Rectal smooth muscle tissue (tissue), 1 donor: ENCODE measurements around the gene TPX2.

Experiments
- H3K27ac ChIP-seq: one replicate; pipeline ENCODE4 v1.7.0; 2013; ENCODE audit warnings: low read depth, low read length, inconsistent platforms
- H3K27me3 ChIP-seq: one replicate; pipeline ENCODE4 v1.7.0; 2013; ENCODE audit warnings: low read length; ENCODE audit not compliant: control insufficient read depth, insufficient read depth
- H3K36me3 ChIP-seq: one replicate; pipeline ENCODE4 v1.7.0; 2013; ENCODE audit warnings: low read length; ENCODE audit not compliant: control insufficient read depth, insufficient read depth
- H3K4me1 ChIP-seq: one replicate; pipeline ENCODE4 v1.7.0; 2013; ENCODE audit warnings: low read length; ENCODE audit not compliant: control insufficient read depth, insufficient read depth
- H3K4me3 ChIP-seq: one replicate; pipeline ENCODE4 v1.7.0; 2013; ENCODE audit warnings: low read length
- H3K9ac ChIP-seq: one replicate; pipeline ENCODE4 v1.7.0; 2013; ENCODE audit warnings: low read length

The TPX2 gene

DNA sequence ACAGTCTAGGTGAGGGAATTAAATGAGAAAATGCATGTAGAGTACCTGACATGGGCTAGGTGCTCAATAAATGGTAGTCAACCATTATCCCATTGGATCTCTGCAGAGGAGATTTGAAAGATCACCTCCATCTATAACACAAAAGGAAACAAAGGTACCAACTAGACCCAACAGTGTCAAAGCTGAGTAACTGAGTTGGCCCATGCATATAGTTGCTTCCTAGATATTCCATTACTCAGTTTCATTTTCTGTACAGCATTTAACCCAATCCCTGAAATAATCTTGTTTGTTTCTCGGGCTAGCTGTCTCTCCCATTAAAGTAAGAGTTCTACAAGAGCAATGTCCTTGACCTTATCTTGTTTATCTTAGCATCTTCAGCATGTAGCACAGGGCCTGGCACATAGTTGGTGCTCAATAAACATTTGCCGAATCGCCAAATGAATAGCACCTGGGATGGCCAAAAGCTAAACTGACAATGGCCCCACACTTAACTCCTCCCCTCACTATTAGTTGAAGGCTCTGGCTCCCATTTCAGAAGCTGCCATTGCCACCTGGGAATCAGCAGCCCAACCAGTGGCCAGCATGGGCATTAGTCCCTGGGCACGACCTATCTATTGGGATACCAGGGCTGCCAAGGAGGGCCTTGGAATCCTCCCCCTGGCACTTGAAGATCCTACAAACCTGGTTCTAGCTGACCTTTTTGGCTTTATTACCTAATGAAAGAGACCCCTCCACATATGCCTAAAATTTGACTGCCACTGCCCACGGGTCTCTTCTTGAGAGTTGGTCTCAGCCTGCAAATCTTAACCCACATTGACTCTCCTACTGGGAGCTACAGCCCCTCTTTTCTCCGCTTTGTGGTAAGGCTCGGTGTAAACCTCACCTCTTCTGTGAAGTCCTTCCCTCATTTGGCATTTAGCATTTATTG is 39.0 kb upstream of the TPX2 start:
- H3K27me3 ChIP-seq = no peaks in the 10 kb centered on the region
- H3K27ac ChIP-seq = peak overlapping the region; percentile 19
- no peak overlapping the region for H3K9ac ChIP-seq
- H3K36me3 ChIP-seq = peaks cover 3% of the 10 kb centered on the region
- H3K4me1 ChIP-seq = no peaks in the 10 kb centered on the region
- no peak overlapping the region for H3K4me3 ChIP-seq

DNA sequence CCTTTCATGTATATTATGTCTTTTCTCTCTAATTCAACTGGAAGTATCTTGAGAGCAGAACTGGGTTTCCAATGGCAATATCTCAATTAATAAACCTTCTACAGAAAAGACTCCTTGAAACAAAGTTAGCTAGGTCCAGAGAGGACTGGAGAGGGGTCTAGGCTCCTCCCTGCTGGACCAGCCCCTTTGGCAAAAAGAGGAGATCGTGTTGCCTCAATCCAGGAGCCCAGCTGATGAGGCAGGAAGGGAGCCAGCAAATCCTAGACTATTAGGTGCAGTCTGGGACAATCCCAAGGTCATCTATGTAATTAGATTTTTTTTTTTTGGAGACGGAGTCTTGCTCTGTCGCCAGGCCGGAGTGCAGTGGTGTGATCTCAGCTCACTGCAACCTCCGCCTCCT is 38.3 kb upstream of the TPX2 start:
- H3K4me1 ChIP-seq = no peaks in the 10 kb centered on the region
- H3K27ac ChIP-seq = no peak overlapping the region
- peaks cover 3% of the 10 kb centered on the region for H3K36me3 ChIP-seq

DNA sequence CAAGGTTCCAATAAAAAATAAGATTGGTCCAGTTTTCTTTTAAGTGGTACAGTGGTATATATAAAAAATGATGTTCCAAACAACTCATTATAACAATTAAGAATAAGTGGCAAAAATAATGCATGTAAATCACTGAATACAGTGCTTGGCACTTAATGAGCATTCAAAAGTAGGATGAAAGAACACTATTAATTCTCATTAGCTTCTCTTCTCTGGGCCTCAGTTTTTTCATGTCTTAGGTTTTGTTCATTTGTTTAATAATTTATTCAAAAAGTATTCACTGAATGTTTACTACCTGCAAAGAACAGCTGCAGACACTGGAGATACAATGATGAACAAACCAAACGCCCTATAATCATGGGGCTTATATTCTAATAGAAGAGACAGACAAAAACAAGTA is 37.5 kb upstream of the TPX2 start:
- no peaks in the 10 kb centered on the region for H3K27me3 ChIP-seq
- H3K27ac ChIP-seq = no peak overlapping the region
- no peak overlapping the region for H3K4me3 ChIP-seq
- peaks cover 2% of the 10 kb centered on the region for H3K36me3 ChIP-seq
- no peaks in the 10 kb centered on the region for H3K4me1 ChIP-seq
- H3K9ac ChIP-seq = no peak overlapping the region

More for the DNA sequence above, 38.3 kb upstream of the TPX2 start:
- Histone ChIP-seq H3K9ac (no peak overlapping the region), H3K27me3 (no peaks in the 10 kb centered on the region), H3K4me3 (no peak overlapping the region)

DNA sequence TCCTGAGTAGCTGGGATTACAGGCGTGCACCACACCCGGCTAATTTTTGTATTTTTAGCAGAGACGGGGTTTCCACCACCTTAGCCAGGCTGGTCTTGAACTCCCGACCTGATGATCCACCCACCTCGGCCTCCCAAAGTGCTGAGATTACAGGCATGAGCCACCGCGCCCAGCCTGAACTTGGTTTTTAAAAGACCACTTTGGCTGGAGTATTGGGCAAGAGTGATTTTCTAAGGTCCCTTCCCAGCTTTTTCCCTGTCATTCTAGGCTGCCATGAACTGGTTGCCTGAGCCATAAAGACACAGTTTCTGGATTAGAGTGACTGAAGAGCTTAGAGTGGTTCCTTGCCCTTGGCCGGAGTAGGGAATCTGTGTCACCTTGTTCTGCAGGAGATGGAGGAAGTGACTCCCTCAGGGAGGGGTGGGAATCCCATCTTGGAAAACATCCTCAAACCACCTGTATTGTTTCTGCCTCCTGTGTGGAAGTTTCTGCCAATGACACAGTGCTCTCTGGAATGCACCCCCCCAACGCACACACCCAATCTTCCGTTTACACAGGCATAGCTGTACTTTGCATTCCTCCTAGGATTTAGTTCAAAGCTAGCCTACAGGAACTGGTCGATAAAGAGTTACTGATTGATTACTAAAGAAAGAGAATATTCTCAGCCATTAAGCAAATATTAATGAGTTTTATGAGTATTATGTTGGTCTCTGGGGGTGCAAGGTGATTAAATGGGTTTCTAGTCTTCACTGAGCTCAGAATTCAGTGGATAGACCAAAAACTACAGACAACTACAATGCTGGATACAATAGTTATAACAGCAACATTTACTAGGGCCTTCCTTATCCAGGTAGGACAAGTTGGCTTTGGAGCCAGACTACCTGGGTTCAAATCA is 34.6 kb upstream of the TPX2 start:
- H3K27me3 ChIP-seq = no peaks in the 10 kb centered on the region
- H3K36me3 ChIP-seq = peaks cover 6% of the 10 kb centered on the region
- H3K27ac ChIP-seq = no peak overlapping the region
- H3K4me3 ChIP-seq = no peak overlapping the region
- H3K9ac ChIP-seq = no peak overlapping the region
- H3K4me1 ChIP-seq = no peaks in the 10 kb centered on the region

DNA sequence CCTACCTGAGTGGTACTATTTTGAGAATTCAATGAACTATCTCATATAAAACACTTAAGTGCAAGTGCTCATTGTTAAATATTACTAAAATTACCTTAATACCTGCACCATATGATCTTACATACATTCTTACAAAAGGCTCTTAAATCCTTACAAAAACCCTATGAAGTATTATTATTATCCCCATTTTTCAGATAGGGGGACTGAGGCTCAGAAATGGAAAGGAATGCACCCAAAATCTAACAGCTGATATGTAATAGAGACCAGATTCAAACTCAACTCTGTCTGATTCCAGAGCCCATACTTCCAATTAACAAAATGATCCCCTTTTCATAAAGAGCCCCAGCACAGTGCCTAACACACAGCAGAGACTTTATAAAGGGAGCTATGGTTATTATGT is 33.9 kb upstream of the TPX2 start:
- Histone ChIP-seq H3K4me1 (no peaks in the 10 kb centered on the region), H3K4me3 (no peak overlapping the region), H3K27ac (no peak overlapping the region), H3K27me3 (no peaks in the 10 kb centered on the region), H3K36me3 (peaks cover 6% of the 10 kb centered on the region), H3K9ac (no peak overlapping the region)

DNA sequence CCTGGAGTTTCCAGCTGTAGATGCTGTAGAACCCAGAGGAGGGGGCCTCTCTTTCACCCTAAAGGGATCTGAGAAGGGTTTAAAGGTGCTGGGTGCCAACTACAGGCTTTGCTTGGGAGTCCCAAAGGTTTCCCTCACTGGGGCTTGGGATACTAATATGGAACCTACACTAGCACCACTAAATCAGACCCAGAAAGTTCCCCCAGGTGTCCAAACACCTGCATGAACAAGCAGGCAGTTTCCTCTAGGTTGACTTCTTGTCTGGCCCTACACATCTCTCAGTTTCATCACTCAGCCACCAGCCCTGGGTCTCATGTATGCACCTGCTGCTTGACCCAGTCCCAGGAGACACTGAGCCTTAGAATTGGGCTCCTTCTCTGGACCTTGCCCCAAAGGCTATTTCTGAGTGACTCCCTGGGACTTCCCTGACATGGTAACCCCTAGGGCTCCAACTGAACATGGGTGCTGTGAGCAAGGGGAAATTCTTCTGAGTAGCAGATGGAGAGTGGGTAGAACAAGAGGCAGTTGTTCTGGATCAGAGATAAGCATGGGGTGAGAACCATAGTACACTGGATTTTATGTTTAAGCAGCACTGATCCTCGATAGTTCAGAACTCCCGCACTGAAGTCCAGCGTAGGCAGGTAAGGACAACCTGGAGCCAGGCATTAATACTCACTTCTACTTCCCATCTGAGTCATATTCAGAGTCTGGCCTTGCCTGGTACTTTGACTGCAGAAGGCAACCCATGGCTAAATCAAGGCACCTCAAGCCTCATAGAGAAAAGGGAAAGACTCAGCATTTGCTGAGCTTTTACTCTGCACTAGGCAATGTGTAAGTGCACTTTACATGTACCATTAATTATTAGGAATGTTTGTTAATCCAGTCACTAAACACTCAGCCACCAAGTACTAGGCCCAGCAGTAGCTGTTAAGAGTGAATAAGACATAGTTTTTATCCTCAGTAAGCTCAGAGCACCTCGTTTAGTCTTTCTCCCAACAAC is 33.2 kb upstream of the TPX2 start:
- Histone ChIP-seq H3K27ac (no peak overlapping the region), H3K36me3 (peaks cover 6% of the 10 kb centered on the region), H3K9ac (no peak overlapping the region)

DNA sequence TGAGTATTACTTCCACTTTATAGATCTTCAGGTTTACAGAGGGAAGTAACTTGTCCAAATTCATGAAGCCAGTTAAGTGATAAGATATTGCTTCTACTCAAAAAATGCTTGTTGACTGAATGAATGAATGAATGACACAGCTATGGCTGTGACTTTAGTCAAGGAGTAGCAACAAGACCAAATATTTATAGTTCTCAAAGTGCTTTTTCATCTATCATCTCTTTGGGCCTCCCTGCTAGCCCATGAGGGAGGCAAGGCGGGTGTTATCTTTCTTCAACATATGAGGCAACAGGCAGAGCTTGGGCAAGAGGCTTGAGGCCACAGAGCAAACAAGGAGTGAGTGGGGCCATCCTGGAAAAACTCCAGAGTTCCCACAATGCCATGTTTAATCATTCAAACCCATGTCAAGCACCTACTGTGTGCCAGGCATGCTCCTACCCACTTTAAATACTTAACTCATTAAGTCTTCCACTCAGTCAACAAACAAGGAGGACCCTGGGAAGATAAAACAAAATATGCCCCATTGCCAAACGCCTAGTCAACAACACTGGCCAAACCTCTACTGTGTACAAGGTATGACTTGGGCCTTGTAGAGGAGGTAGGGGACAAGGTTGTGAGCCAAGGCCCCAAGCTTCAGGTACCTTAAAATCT is 32.4 kb upstream of the TPX2 start:
- Histone ChIP-seq H3K4me1 (peaks cover 6% of the 10 kb centered on the region), H3K4me3 (no peak overlapping the region), H3K27ac (no peak overlapping the region), H3K27me3 (no peaks in the 10 kb centered on the region), H3K36me3 (peaks cover 6% of the 10 kb centered on the region), H3K9ac (no peak overlapping the region)

More for the DNA sequence above, 33.2 kb upstream of the TPX2 start:
- no peak overlapping the region for H3K4me3 ChIP-seq
- no peaks in the 10 kb centered on the region for H3K4me1 ChIP-seq
- no peaks in the 10 kb centered on the region for H3K27me3 ChIP-seq

DNA sequence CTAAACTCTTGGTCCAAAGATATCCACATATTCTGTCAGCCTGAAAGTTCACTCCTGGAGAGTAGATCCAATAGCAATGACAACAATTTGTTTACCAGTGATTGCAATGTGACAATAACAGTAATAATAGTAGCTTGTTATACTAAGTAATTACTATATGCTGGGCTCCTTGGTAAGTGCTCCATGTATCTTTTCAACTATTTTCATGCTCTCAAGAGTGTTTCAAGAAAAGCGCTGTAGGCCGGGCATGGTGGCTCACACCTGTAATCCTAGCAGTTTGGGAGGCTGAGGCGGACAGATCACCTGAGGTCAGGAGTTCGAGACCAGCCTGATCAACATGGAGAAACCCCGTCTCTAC is 31.9 kb upstream of the TPX2 start:
- Histone ChIP-seq H3K27me3 (no peaks in the 10 kb centered on the region), H3K27ac (no peak overlapping the region), H3K4me1 (peaks cover 11% of the 10 kb centered on the region), H3K36me3 (peaks cover 6% of the 10 kb centered on the region), H3K9ac (no peak overlapping the region), H3K4me3 (no peak overlapping the region)

DNA sequence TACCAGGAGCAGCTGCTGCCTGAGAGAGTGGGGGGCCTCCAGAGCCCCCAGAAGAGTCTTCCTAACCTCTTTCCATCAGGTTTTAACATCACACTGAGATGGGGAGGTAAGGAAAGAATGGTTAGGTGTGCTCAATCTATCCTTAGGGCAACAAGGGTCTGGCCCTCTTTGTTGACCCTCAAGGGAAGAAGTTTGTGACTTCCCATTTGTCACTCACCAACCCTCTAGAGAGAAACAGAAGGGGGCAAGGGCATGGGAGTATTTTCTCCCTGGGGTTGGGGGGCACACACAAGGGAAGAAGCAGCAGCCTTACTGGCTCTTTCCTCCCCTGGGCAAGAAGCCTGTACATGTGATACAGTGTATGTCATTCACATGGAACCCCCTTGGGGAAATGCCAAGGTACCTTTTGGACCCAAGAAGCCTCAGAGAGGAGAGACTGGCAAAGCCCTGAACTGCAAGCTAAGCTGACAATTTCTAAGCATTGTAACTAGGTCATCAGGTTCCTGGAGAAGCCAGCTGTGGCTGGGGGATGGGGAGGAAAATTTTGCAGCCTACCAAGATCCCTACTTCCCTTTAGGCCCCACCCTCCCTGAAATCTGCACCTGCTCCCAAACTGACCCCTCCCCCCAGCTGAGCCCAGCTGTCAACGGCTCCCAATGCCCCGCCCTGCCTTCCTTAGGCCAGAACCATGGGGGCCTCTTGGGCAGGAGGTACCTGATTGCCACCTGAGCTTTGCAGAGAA is 30.9 kb upstream of the TPX2 start:
- Histone ChIP-seq H3K9ac (no peak overlapping the region), H3K27ac (no peak overlapping the region), H3K27me3 (no peaks in the 10 kb centered on the region), H3K4me3 (no peak overlapping the region), H3K36me3 (peaks cover 6% of the 10 kb centered on the region), H3K4me1 (peaks cover 20% of the 10 kb centered on the region)

DNA sequence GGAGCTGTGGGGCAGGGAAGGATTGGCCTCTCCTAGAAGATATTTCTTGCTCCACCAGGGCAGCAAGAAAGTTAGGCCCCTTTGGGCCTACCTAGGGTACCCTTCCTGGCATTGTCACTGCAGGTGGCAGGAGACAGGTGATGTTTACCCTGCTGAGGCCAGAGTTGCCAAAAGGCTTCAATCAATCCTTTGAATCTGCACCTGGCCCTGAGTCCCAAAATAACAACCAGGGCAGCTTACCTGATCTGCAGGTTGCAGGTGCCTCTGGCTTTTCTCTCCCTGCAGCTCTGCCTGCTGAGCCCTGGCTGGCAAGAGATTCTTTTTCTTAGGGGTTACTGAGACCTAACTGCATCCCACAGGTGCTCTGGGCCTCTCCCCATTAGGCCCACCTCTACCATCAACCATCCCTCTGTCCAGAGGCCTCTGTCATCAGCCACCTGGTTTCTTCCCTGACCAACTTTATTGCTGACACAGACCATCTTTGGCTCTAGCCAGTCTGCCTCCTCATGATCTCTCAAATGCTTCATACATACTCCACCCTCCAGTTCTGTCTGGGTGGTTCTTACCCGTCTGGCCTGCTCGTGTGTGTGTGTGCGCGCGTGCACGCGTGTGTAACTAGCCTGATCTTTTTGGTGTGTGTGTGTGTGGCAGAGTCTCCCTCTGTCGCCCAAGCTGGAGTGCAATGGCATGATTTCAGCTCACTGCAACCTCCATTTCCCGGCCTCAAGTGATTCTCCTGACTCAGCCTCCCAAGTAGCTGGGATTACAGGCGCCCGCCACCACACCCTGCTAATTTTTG is 30.2 kb upstream of the TPX2 start:
- no peaks in the 10 kb centered on the region for H3K27me3 ChIP-seq
- peaks cover 20% of the 10 kb centered on the region for H3K4me1 ChIP-seq
- no peak overlapping the region for H3K9ac ChIP-seq
- peaks cover 6% of the 10 kb centered on the region for H3K36me3 ChIP-seq
- H3K27ac ChIP-seq = no peak overlapping the region
- H3K4me3 ChIP-seq = no peak overlapping the region
